CD4-positive, alpha-beta T cell treated with Interleukin-2 at 100 ng/mL for 4 hours (primary cell): ENCODE data around the gene SLC44A5.

Experiments used
- DNase-seq: peaks from one replicate; pipeline ENCODE4 v3.0.0-alpha.2; 2020; ENCODE audit warnings: low spot score

Gene SLC44A5

DNA sequence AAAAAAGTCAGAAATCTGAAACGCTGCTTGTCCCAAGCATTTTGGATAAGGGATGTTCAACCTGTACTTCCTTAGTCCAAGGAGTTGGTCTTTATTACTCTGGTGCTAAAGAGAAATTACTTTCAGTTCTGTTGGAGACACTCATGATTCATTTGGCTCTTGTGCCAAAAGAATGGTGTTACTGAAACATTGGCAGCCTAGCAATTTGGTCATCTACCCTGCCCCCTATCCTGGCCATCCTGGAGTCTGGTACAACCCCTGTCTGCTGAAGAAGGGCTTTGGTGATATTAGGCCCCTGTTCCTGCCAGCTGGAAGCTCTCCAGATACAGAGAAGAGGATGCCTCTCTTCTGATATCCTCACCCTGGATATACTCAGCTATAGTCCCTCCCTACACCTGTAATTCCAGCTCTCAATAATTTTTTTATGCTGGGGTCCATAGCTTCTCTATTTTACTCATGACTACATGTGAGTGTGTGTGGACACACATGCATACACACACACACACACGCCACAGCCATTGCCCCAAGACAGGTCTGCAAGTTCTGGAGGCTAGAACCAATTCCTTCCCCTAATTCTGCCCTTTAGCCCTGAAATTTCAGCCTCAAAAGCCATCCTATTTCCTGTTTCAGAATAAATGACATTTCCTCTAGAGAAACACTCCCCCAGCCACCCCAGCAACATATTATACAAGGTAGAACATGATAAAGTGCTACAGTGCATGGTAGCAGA is 436.7 kb downstream of the SLC44A5 start:
- DNase-seq: no peak

DNA sequence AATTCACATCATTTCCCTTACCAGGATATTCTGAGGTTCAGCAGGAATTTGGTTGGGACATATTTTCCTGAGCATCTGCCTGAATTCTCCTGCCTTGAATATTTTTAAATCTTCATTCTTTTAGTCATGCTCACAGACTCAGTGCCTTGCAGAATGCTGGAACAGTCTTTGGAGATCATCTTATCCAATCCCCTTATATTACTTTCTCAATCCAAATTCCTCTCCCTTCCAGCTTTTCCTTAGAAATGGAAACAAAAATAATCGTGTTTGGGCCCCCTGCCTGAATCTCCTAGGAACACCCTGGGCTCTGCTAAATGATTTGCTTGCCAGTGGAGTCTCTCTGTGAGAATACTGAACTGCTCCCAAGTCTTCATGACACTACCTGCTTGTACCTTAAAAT is 438.4 kb downstream of the SLC44A5 start:
- DNase-seq: no peak

DNA sequence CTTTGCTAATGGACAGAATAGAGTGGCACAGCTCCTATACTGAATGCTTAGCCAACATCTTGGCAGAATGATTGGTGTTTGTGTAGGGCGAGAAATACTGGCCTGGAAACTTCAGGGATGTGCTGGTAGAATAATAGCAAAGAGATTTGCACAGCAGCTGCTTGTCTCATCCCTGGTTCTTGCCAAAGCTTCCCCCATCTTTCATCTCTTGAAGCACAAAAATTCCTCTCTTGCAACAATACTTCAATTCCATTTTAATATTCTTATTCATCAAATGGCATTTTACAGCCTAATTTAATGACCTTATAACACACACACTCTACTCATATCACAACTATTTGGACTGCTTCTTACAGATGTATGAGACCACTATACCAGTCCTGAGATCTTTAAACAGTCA is 439.0 kb downstream of the SLC44A5 start:
- no peak for DNase-seq

DNA sequence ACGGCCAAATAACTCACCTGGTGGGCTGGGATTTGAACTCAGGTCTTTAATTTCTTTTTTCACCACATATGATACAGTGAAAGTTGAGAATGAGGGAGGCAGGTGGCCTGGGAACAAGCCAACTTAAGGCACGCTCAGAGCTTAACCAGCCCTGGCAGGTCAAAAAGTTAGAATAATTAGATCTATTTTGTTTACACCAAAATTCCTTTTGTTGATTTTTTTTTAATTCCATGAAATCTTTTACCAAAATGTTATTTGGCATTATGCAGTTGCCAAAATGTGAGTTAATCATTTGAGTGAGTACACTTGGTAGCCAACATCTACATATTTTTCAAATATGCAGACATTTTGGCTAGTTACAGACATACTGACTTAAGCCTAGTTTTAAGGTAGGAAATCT is 439.9 kb downstream of the SLC44A5 start:
- DNase-seq: no peak

DNA sequence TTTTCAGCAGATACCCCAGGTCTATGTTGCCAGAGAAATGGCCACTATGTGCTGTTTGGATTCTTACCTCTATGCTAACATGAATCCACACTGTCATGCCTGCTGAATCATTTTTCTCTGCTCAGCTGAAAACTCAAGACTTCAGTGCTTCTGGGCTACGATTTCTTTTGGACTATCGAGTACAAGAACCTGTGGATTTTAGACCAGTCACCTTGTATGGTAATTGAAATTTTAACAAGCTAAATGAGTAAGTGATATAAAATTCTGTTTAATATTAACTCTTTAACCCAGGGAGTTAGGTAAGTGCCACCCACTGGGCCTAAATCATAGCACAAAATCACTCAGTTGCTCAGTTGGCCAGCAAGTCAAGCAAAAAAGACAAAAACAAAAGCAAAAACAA is 440.9 kb downstream of the SLC44A5 start:
- no peak for DNase-seq

DNA sequence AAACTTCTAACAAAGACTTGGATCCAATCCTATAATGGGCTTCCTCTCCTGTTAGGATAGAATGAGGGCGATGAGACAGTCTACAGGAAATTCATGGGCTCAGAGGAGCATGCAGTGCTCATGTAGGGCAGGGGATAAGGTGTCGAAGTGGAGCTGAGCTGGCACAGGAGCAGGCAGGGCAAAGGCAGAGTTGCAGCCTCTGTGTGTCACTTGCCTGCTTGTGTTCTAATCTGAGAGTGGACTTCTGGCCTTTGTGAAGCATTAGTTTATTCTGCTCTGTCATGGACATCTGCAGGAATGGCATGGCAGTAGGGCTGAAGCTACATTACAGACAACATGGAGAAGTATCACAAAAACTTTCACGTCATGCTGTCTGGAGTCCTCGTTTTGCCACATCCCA is 444.1 kb downstream of the SLC44A5 start:
- no peak for DNase-seq

DNA sequence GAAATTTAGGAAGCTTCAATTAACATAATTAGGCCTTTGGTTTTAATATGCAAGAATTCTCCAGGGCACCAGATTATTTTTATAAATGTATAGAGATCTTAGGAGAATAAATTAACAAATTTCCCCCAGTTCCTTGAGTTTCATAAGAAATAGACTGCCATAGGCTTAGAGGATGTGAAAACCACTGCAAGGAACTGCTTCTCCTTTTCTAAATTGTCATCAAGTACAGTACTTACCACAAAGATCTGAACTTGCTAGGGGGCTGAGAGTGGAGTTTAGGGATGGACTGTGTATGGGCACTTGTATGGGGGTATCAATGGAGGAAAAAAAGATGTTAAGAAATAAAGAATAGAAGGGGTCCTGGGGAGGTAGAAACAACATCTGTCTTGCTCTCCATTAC is 445.6 kb downstream of the SLC44A5 start:
- no peak for DNase-seq

DNA sequence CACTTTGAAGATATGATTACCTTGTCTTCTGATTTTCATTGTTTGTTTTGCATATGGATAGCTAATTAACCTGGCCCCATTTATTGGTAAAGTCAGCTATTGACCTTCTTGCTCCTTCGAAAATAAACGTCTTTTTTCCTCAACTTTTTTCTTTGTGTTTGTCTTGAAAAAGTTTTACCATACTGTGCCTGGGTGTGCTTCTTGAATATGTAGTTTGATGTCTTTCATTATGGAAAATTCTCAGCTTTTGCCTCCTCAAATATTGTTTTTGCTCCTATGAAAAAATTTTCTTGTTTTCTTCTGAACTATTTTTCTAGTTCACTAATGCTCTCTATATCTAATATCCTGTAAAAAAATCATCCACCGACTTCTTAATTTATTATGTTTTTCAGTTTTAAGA is 451.8 kb downstream of the SLC44A5 start:
- no peak for DNase-seq
